HepG2 (cell line): ENCODE measurements around the gene NLE1.

Experiments
- ETV5 ChIP-seq: IDR thresholded peaks from 2 replicates; pipeline ENCODE4 v1.6.1; 2018; ENCODE audit warnings: missing biosample characterization, missing genetic modification reagents, inconsistent platforms, borderline replicate concordance
- ZNF264 ChIP-seq: sonication (generic); formaldehyde crosslinking; IDR thresholded peaks from 2 replicates; pipeline ENCODE4 v1.4.0; 2020; ENCODE audit warnings: missing genetic modification reagents
- ZNF354B ChIP-seq: sonication (generic); formaldehyde crosslinking; IDR thresholded peaks from 2 replicates; pipeline ENCODE4 v1.8.0; 2022; ENCODE audit warnings: mild to moderate bottlenecking, missing genetic modification reagents

- TF ChIP-seq ETV5 (no peak), ZNF354B (no peak), ZNF264 (CRISPR knock-in tag) (no peak)
Measured at GRCh38 chr17:35101036-35101435, 41.1 kb downstream of the NLE1 start.
